Activated CD4-positive, alpha-beta T cell treated with anti-CD3 and anti-CD28 coated beads, Interleukin-2, amount 50 U/mL, for 1 hour (primary cell): ENCODE data around the gene SNRNP200.

Source experiments
- DNase-seq: peaks from one replicate; pipeline ENCODE4 v3.0.0-alpha.2; 2020

Gene SNRNP200

DNA sequence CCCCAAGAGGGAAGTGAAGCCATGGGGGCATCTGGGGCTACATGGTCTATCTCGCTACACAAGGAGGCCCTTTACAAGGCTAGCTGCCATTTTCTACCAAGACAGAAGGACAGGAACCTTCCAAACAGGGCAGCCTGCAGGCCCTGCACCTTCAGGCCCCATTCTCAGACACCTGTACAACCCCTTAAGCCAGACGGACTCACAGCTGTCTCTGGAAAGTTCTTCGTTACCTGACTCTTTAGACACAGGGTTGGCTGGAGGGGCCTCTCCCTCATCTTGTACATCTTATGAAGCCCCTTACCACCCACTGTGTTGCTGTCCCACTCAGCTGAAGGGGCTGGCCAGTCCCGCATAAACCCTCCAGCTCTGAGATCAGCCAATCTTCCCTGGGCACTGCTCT lies 56.7 kb downstream of the SNRNP200 start:
- DNase-seq: no peak

DNA sequence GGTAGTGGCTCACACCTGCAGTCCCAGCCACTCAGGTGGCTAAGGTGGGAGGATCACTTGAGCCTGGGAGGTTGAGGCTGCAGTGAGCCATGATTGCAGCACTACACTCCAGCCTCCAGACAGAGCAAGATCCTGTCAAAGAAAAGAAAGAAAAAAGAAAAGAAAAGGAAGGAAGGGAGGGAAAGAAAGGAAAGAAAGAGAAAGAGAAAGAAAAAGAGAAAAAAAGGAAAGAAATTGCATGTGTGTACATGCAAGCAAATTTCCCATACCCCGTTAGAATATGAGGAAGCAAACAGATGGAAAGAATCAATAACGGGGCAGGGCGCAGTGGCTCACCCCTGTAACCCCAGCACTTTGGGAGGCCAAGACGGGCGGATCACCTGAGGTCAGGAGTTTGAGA lies 57.5 kb downstream of the SNRNP200 start:
- no peak for DNase-seq

DNA sequence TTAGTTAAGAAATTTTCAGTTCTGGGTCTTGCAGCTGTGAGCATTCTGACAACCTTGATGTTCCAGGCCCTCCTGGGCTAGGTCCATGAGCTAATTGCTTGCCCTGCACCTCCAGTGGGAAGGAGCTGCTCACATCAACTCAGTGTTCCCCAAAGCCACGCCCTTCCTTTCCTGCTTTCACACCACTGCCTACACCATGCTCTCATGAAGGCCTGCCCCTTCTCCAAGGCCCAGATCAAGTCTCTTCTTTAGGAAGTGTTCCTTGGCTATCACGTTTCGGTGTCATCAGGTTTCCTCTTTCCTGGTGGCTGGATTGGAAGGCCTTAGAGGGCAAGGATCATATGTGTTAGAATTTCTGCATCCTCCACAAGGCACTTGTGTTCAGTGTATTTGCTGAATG lies 58.3 kb downstream of the SNRNP200 start:
- no peak for DNase-seq

DNA sequence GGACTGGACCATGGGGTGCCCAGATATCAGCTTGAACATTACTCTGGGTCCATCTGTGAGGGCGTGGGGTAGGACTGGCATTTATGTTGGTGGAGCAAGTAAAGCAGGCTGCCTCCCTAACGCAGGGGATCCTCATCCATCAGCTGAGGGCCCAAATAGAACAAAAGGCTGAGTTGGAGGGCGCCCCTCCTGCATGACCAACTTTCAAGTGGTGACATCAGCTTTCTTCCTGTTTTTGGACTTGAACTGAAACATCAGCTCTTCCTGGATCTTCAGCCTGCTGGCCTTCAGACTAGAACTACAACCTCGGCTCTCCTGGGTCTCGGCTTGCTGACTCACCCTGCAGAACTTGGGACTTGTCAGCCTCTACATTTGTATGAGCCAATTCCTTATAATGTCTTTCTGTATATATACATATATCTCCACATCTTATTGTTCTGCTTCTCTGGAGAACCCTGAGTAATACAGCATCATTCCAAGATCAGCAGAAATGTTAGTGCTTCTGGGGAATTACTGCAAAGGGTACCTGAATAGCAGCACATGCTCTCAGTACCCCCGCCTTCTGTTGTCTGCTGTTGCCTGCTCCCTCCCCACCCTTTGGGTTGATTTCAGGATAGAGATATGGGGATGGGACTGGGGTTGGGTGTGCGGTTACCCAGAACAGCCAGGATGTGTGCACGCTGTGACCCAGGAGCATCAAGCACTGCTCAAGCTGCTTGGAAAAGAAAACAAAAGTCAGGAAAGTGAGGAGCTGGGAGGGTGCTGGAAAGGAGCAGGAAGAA lies 59.5 kb downstream of the SNRNP200 start:
- no peak for DNase-seq

DNA sequence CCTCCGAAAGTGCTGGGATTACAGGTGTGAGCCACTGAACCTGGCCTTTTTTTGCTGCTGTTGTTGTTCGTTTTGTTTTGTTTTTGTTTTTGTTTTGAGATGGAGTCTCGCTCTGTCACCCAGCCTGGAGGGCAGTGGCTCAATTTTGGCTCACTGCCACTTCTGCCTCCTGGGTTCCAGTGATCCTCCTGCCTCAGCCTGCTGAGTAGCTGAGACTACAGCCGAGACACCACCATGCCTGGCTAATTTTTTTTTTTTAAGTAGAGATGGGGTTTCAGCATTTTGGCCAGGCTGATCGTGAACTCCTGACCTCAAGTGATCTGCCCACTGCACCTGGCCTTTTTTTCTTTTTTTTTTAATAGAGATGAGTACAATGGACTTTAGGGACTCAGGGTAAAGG lies 61.5 kb downstream of the SNRNP200 start:
- DNase-seq: no peak

DNA sequence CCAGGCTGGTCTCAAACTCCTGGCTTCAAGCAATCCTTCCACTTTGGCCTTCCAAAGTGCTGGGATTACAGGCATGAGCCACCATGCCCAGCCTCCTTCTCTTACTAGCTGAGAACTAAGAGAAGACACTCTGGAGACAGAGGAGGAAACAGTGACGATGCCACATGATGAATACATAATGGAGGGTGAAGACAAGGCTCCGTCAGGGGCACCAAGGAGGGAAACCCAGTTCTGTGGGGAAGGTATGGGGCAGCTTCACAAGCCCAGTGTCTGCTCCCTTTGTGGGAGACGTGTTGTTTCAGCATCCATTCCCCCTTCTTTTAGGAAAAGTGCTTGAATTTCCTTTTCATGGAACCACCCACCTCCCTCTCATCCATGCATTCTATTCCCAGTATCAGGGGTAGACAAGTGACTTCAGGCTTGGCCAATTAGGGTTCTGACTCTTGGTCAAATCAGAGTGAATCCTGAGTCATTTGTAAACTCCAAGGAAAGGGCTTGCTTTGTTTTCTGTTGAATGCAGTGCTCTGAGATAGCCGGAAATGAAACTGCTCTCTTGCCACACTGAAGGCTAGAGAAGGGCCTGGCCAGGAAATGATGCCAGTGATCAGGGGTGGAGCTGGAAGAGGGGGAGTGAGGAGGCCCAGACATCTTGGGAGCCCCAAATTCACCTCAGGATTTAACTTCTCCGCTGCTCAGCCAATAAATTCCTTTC lies 63.3 kb downstream of the SNRNP200 start:
- peak; percentile 17 for DNase-seq

DNA sequence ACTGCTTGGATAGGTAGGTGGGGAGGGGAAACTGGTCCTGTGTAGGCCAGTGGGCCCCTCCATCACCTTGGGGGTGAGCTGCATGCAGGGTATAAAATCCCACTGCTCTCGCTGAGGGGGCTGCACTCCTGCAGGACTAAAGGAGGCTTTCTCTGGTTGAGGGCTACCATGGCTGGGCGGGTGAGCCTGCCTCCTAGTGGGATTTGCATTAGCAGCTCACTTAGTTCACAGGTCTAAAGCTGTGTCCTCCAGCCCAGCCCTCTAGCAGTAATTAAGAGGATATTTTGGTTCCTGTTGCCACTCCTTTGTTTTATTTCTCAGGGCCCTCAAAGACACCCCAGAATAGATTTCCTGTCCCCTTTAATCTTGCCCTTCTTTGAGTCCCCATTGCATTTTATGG lies 64.1 kb downstream of the SNRNP200 start:
- no peak for DNase-seq

DNA sequence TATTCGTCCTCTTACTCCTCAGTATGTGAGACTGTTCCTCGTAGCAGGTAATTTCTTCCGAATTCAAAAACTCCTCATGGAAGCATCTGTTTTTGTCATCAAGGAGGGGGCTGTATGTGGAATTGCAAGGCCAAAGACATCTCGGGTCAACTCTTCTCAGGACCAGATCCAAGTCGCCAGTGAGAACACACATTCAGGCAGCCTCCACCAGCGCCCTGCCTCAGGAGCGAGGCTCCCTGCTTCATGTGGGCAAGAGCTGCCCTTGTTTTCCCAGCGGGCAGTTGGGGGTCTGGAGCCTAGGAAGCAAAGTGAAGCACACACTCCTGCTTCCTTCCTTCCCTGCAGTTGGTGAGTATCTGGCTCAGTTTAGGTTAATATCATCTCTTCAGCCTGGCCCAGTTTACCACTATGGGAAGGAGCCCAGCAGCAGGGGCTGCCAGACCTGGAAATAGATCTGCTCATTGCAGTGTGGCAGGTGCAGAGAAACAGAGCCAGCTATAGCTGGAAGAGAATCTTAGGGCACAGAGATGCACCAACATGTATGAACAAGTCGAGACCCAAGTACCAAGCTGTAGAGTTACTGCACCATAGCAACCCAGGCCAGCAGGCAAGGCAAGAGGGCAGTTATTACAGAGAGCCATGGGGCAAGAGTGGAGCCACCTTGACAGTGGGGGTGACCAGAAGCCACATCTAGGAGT lies 64.9 kb downstream of the SNRNP200 start:
- DNase-seq: no peak

DNA sequence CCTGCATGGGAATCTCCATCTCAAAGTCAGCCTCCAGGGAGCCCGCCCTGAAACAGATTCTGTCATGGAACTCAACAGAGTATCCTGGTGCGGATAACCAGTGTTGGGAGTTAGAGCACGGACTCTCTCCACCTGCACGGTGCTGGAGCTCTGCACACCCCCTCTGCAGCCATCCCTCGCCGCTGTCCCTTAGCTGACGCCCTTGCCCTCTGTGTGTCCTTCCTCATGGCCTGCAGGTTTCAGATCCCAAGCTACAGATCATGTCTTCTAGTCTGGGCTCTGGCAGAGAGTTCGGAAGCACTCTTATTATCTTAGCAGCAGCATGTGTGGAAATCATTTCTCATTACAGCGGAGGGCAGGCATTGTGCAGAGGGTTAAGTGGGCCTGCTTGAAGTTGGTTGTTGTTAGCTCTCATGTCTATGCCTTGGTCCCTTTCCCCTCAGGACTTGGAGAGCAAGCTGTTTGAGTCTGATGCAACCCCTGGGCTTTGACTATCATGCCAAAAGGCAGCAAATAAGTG lies 65.5 kb downstream of the SNRNP200 start:
- DNase-seq: no peak

DNA sequence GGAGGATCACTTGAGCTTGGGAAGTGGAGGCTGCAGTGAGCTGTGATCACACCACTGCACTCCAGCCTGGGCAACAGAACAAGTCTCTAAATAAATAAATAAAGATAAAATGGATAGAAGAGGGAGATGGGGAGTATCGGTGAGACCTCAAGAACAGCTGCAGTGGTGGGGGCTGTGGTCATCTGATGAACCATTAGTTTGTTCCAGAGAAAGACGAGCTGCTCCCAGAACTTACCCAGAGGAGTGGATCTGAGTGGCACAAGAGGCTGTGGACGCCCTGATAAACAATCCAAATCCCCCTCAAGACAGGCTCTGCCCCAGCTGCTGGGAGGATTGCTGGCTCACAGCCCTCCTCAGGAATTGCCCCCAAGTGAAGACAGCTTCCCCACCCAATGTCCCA lies 66.3 kb downstream of the SNRNP200 start:
- no peak for DNase-seq

DNA sequence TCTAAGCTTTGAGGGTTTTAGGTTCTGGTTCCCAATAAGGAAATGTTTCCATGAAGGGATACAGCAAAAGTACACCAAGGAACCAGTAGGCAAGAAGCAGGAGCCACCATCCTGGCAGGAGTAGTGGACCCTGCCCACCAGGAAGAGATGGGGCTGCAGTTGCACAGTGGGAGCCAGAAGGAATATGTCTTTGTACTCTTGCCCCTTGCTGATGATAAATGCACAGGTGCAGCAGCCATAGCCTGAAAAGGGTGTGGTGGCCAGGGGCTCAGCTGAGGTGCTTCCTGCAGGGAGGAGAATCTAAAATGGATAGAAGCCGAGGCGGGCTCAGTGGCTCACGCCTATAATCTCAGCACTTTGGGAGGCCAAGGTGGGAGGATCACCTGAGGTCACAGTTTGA lies 67.1 kb downstream of the SNRNP200 start:
- DNase-seq: no peak

DNA sequence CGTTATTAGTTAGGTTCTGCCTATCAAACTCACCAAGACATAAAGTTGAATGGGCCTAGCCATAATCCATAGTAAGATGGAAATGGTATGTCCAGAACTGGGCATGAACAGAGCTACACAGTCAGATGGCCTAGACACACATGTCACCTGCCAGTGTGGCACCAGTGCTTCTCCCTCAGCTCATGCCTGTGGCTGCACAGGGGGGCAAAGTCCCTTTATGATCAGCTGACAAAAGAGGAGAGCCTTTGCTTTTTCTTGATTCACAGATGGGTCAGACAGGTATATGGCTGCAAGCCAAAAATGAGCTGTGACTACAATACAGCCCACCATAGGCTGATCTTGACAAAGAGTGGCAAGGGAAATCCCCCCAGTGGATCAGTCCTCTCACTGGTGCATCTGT lies 68.5 kb downstream of the SNRNP200 start:
- DNase-seq: no peak

DNA sequence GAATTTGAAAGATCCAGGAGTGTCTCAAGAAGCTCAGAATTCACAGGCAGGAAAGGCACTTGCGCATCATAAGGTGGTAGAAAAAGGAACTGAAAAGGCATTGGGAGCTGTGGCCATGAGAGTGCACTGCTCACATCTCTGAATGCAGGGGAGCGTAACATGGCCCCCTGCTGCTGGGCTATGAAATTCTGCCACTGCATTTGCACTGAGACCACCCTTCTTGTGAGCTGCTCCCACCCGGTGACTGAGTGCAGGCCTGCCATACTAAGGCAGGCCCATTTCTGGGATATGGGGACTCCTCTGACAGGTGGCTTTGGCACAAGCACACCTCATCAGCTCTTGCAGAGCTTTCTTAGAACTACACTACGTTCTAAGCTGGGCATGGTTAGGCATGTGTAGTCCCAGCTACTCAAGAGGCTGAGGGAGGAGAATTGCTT lies 71.4 kb downstream of the SNRNP200 start:
- DNase-seq: no peak

DNA sequence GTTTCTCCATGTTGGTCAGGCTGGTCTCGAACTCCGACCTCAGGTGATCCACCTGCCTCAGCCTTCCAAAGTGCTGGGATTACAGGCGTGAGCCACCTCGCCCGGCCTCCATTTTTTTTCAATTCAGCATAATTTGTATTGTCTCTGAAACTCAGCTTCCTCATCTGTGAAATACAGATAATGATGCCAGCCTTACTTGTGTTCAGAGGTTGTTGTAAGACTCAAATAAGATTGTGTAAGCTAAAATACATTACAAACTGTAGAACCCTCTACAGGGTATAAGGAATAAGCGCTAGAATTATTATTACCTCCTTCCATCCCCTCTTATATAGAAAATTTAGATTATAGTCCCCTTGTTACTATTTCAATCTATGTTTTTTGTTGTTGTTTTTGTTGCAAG lies 71.9 kb downstream of the SNRNP200 start:
- DNase-seq: no peak

DNA sequence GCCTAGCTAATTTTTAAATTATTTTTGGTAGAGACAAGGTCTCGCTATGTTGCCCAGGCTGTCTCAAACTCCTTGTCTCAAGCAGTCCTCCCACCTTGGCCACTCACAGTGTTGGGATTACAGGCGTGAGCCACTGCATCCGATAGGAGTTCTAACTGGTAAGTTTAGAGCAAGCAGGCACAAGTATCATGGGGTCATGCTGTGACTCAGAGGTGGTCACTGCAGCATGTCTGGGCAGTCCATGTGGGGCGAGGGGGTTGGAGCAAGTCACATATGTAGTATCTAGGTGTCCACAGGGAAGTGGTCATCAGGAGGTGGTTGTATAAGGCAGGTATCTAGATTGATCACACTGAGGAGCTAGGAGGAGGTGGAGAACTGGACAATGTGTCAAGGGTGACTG lies 74.0 kb downstream of the SNRNP200 start:
- DNase-seq: no peak

DNA sequence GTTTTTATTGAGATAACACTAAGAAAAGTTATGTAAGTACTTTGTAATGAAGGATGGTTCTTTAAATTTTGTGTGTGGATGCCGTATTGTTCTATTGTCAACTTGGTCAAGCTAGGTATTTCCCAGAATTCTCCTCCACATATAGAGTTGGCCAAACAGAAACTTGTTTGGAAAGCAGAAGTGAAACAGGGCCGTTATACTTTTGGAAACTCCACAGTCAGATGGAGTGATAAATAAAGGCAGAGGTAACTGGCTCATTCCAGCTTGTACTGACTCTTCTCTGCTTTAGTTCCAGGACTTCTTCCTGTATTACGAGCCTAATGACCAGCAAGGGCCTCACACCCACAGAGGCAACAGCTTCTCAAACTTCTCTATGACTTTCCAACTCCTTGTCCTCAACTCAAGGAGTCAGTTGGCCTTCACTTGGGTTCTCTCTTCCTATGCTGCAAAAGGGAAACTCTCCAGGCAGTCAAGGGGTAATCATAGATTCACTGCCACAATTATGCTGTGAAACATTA lies 80.3 kb downstream of the SNRNP200 start:
- DNase-seq: no peak
